Measurements from ENCODE around the gene CNOT6. TPM values are rescaled to one million over a fixed set of nuclear protein-coding genes. Genes with fewer than 3 reads are reported as not detected.
"Not testable (repeated sequence)": the region's sequence is repeated elsewhere in the genome, so short reads cannot be mapped to it uniquely, and the experiment has no call there.

CNOT6 gene
- 10 to 100 TPM in 5 of 6 donors, 1 to 10 TPM in 1; 9.7 to 27.8 (median 18.2) TPM for total RNA-seq

GRCh38 chr5:180494060-180494509, at the start of gene CNOT6:
CNOT6 (plus strand) TSS chr5:180494379; CDS start chr5:180529277, 34,898 bp downstream.
- peak within 1 kb of the TSS; percentile 90 to 99 (median 94) for H3K4me3 ChIP-seq
- H3K36me3 ChIP-seq = no peaks in the 10 kb centered on the region
- no peaks in the 10 kb centered on the region for H3K9me3 ChIP-seq
- ATAC-seq (ENCODE audit: low FRiP score in 2 of 2) = peak; percentile 99
- H3K4me1 ChIP-seq = peaks cover 14 to 38% (median 22%) of the 10 kb centered on the region in 4 donors
- WGBS, 2 donors = 0 to 1% methylated on average over 18 to 51 of the region's 56 CpGs
- H3K27me3 ChIP-seq = no peaks in the 10 kb centered on the region
- peak; percentile 93 to 99 for DNase-seq
- peak within 1 kb of the TSS; percentile 92 to 95 (median 94) for H3K27ac ChIP-seq
- TF ChIP-seq CTCF (IDR thresholded peaks at IDR 0.05) (peak in 1 of 6 experiments; percentile 15), EP300 (IDR thresholded peaks at IDR 0.05) (peak in 1 of 4 donors; percentile 68), POLR2A (IDR thresholded peaks at IDR 0.05) (peak in 2 of 4 donors; percentile 65 to 67), POLR2AphosphoS5 (IDR thresholded peaks at IDR 0.05) (peak; percentile 80 to 82)

GRCh38 chr5:180454752-180455151, 39.4 kb upstream of the CNOT6 start:
- Histone ChIP-seq H3K9me3 (peaks cover 0 to 6% (median 0%) of the 10 kb centered on the region in 4 donors), H3K4me1 (no peaks in the 10 kb centered on the region), H3K27me3 (no peaks in the 10 kb centered on the region), H3K36me3 (no peaks in the 10 kb centered on the region), H3K27ac (no peak overlapping the region), H3K4me3 (no peak overlapping the region)
- 74 to 82% methylated on average over 2 of the region's 2 CpGs for WGBS, 2 donors
- no peak for DNase-seq
- no peak for TF ChIP-seq EP300 (IDR thresholded peaks at IDR 0.05)
- no peak for TF ChIP-seq CTCF (IDR thresholded peaks at IDR 0.05)
- TF ChIP-seq POLR2AphosphoS5 (IDR thresholded peaks at IDR 0.05) = no peak
- no peak for TF ChIP-seq POLR2A (IDR thresholded peaks at IDR 0.05)
- ATAC-seq (ENCODE audit: low FRiP score in 2 of 2) = no peak

GRCh38 chr5:180455872-180456271, 38.3 kb upstream of the CNOT6 start:
- Histone ChIP-seq H3K4me3 (no peak overlapping the region), H3K27ac (no peak overlapping the region), H3K4me1 (no peaks in the 10 kb centered on the region), H3K27me3 (no peaks in the 10 kb centered on the region), H3K9me3 (peaks cover 0 to 6% (median 0%) of the 10 kb centered on the region in 4 donors), H3K36me3 (no peaks in the 10 kb centered on the region)
- TF ChIP-seq POLR2A (IDR thresholded peaks at IDR 0.05) = no peak
- no peak for TF ChIP-seq POLR2AphosphoS5 (IDR thresholded peaks at IDR 0.05)
- TF ChIP-seq CTCF (IDR thresholded peaks at IDR 0.05) = no peak
- no peak for TF ChIP-seq EP300 (IDR thresholded peaks at IDR 0.05)
- no peak for DNase-seq
- 50 to 65% methylated on average over 1 of the region's 1 CpG for WGBS, 2 donors
- ATAC-seq (ENCODE audit: low FRiP score in 2 of 2) = no peak

GRCh38 chr5:180456792-180457191, 37.4 kb upstream of the CNOT6 start:
- TF ChIP-seq EP300 (IDR thresholded peaks at IDR 0.05) = no peak
- TF ChIP-seq CTCF (IDR thresholded peaks at IDR 0.05) = no peak
- no peak for TF ChIP-seq POLR2AphosphoS5 (IDR thresholded peaks at IDR 0.05)
- Histone ChIP-seq H3K4me3 (no peak overlapping the region), H3K36me3 (no peaks in the 10 kb centered on the region), H3K9me3 (peaks cover 0 to 6% (median 0%) of the 10 kb centered on the region in 4 donors), H3K27me3 (no peaks in the 10 kb centered on the region), H3K27ac (no peak overlapping the region), H3K4me1 (no peaks in the 10 kb centered on the region)
- ATAC-seq (ENCODE audit: low FRiP score in 2 of 2) (no peak), DNase-seq (no peak)
- WGBS, 2 donors = 59 to 81% methylated on average over 2 to 3 of the region's 3 CpGs

- not testable (repeated sequence) for H3K4me1 ChIP-seq; H3K27ac ChIP-seq; H3K4me3 ChIP-seq; H3K27me3 ChIP-seq; H3K9me3 ChIP-seq; ATAC-seq (ENCODE audit: low FRiP score in 2 of 2); H3K36me3 ChIP-seq
- peak in 1 of 2 donors; percentile 77 for DNase-seq
- 90 to 94% methylated on average over 37 to 39 of the region's 61 CpGs for WGBS, 2 donors
Measured at GRCh38 chr5:180458852-180459673, 35.1 kb upstream of the CNOT6 start.

- ATAC-seq (ENCODE audit: low FRiP score in 2 of 2); H3K4me3 ChIP-seq; H3K27ac ChIP-seq; DNase-seq; H3K27me3 ChIP-seq; H3K9me3 ChIP-seq; H3K4me1 ChIP-seq; H3K36me3 ChIP-seq: not testable (repeated sequence)
- 95 to 96% methylated on average over 13 to 14 of the region's 14 CpGs for WGBS, 2 donors
Measured at GRCh38 chr5:180459674-180460142, 34.5 kb upstream of the CNOT6 start.

Measured in upper lobe of left lung (tissue), 6 donors.